GM12878 (cell line): ENCODE measurements around the gene MYO1C. TPM values are rescaled to one million over a fixed set of nuclear protein-coding genes. Genes with fewer than 3 reads are reported as not detected.

ENCODE experiments used
- ATF7 ChIP-seq: fragments of 450-650 bp; IDR thresholded peaks from 2 replicates; pipeline ENCODE4 v1.6.1; 2016; ENCODE audit warnings: low read depth, mild to moderate bottlenecking
- BACH1 ChIP-seq: fragments of 450-650 bp; IDR thresholded peaks from 2 replicates; pipeline ENCODE4 v1.6.1; 2017; ENCODE audit warnings: mild to moderate bottlenecking, borderline replicate concordance
- BHLHE40 ChIP-seq, 2 experiments: fragments of 450-650 bp in 1 of 2; IDR thresholded peaks; 2 replicates each; pipeline ENCODE4 v1.6.1; 2011 to 2017; ENCODE audit warnings: low read depth in 2 of 2, borderline replicate concordance in 1 of 2, improper control_type of control experiment in 1 of 2, low read length in 1 of 2, mild to moderate bottlenecking in 1 of 2
- CHD1 ChIP-seq: IDR thresholded peaks from 2 replicates; pipeline ENCODE4 v1.6.1; 2012; ENCODE audit warnings: low read depth, low read length, improper control_type of control experiment
- CREM ChIP-seq: IDR thresholded peaks from 2 replicates; pipeline ENCODE4 v1.6.1; 2014; ENCODE audit warnings: antibody characterized with exemption, low read depth
- DPF2 ChIP-seq: fragments of 450-650 bp; IDR thresholded peaks from 2 replicates; pipeline ENCODE4 v1.6.1; 2017; ENCODE audit warnings: mild to moderate bottlenecking
- IKZF1 ChIP-seq: fragments of 450-650 bp; conservative IDR thresholded peaks from 2 replicates; pipeline ENCODE4 v1.6.1; 2017; ENCODE audit warnings: antibody characterized with exemption, mild to moderate bottlenecking
- IKZF2 ChIP-seq, 2 experiments: fragments of 450-650 bp; IDR thresholded peaks; 2 replicates each; pipeline ENCODE4 v1.6.1; 2017; ENCODE audit warnings: mild to moderate bottlenecking in 2 of 2, moderate library complexity in 2 of 2
- IRF3 ChIP-seq: fragments of 450-650 bp; IDR thresholded peaks from 2 replicates; pipeline ENCODE4 v1.6.1; 2014; ENCODE audit warnings: mild to moderate bottlenecking
- MXI1 ChIP-seq: fragments of 150-350 bp; IDR thresholded peaks from 2 replicates; pipeline ENCODE4 v1.6.1; 2011; ENCODE audit warnings: low read depth, mild to moderate bottlenecking, inconsistent platforms, low read length, improper control_type of control experiment
- NBN ChIP-seq: fragments of 450-650 bp; IDR thresholded peaks from 2 replicates; pipeline ENCODE4 v1.6.1; 2016
- NFYA ChIP-seq: IDR thresholded peaks from 2 replicates; pipeline ENCODE4 v1.6.1; 2011; ENCODE audit warnings: low read depth, mild to moderate bottlenecking, low read length, improper control_type of control experiment, borderline replicate concordance
- NFYB ChIP-seq: IDR thresholded peaks from 2 replicates; pipeline ENCODE4 v1.6.1; 2011; ENCODE audit warnings: low read depth, mild to moderate bottlenecking, low read length, improper control_type of control experiment, moderate library complexity; ENCODE audit not compliant: insufficient read depth
- PAX5 ChIP-seq: IDR thresholded peaks from 2 replicates; pipeline ENCODE4 v1.6.1; 2011; ENCODE audit warnings: low read depth, low read length, borderline replicate concordance
- POLR2A ChIP-seq: IDR thresholded peaks from 2 replicates; pipeline ENCODE4 v1.6.1; 2011; ENCODE audit warnings: low read depth, mild to moderate bottlenecking, low read length
- RAD51 ChIP-seq: fragments of 450-650 bp; IDR thresholded peaks from 2 replicates; pipeline ENCODE4 v1.6.1; 2016; ENCODE audit warnings: moderate library complexity, mild to moderate bottlenecking, inconsistent platforms
- RELB ChIP-seq: fragments of 450-650 bp; IDR thresholded peaks from 2 replicates; pipeline ENCODE4 v1.6.1; 2017; ENCODE audit warnings: low read depth, mild to moderate bottlenecking, moderate library complexity
- SREBF1 ChIP-seq: IDR thresholded peaks from 2 replicates; pipeline ENCODE4 v1.6.1; 2012; ENCODE audit warnings: mild to moderate bottlenecking, low read length
- TAF1 ChIP-seq: IDR thresholded peaks from 2 replicates; pipeline ENCODE4 v1.6.1; 2011; ENCODE audit warnings: mild to moderate bottlenecking, low read depth, low read length, borderline replicate concordance
- TCF3 ChIP-seq: IDR thresholded peaks from 2 replicates; pipeline ENCODE4 v1.6.1; 2012; ENCODE audit warnings: low read depth, mild to moderate bottlenecking, low read length, borderline replicate concordance; ENCODE audit not compliant: insufficient read depth
- YY1 ChIP-seq: IDR thresholded peaks from 2 replicates; pipeline ENCODE4 v1.6.1; 2011; ENCODE audit warnings: low read depth, mild to moderate bottlenecking, low read length
- ZNF24 ChIP-seq: fragments of 450-650 bp; IDR thresholded peaks from 2 replicates; pipeline ENCODE4 v1.6.1; 2017; ENCODE audit warnings: antibody characterized with exemption, mild to moderate bottlenecking
- ZNF384 ChIP-seq: IDR thresholded peaks from 2 replicates; pipeline ENCODE4 v1.6.1; 2012; ENCODE audit warnings: low read depth, mild to moderate bottlenecking, low read length, improper control_type of control experiment, borderline replicate concordance
- polyA plus RNA-seq, 11 experiments: library from polyadenylated mRNA; depleted of rRNA in 4 of 11; unstranded in 6 of 11; stranded (reverse) in 5 of 11; fragments of >200 nt; fragmentation: Nextera tagmentation in 4 of 11; fragmentation: Illumina TruSeq in 1 of 11; extraction: Ambion mirVana in 4 of 11; extraction: Trizol in 1 of 11; gene quantifications; 1 replicate in 1 of 11; 2 replicates in 10 of 11; pipeline versions ENCODE4 v1.2.1 to v1.2.3, GENCODE V29; 2011 to 2016; ENCODE audit warnings: inconsistent platforms in 2 of 11, missing spikeins in 2 of 11, low read depth in 1 of 11
- total RNA-seq, 4 experiments: library from RNA; depleted of rRNA in 3 of 4; stranded (reverse); fragments of >200 nt in 3 of 4; fragmentation: Illumina TruSeq in 1 of 4; extraction: Trizol in 1 of 4; gene quantifications; 2 replicates each; pipeline versions ENCODE4 v1.2.1 to v1.2.3, GENCODE V29; 2013 to 2021
- TF ChIP-seq, protein P1 (sequence below): fragments of 450-650 bp; formaldehyde crosslinking; IDR thresholded peaks from 2 replicates; pipeline ENCODE4 v1.4.0; 2020; ENCODE audit warnings: mild to moderate bottlenecking, moderate library complexity

The MYO1C gene
- total and polyA plus RNA-seq, 10 of the 15 experiments (the other 5 are each of a cell fraction or from before 2014, with no cell fraction given): 1.2 to 92.0 (median 36.6) TPM

GRCh38 chr17:1484676-1485422 lies 7.6 kb downstream of the MYO1C start (continued):
- TF ChIP-seq RELB (peak; percentile 89), ZNF24 (no peak), CHD1 (no peak), IRF3 (no peak), NFYA (no peak), IKZF2 (IDR thresholded peaks at IDR 0.05) (peak; percentile 41 to 47; a peak in 3 of 4 replicates), YY1 (peak; percentile 16; the same call in 1 of the 2 replicates), CREM (peak; percentile 60; the same call in 1 of the 2 replicates), NBN (peak; percentile 81), IKZF1 (peak; percentile 63), MXI1 (peak; percentile 61; the same call in 1 of the 2 replicates), TCF3 (peak; percentile 92), PAX5 (peak; percentile 74), BACH1 (peak; percentile 36; the same call in 1 of the 2 replicates), POLR2A (peak; percentile 47; the same call in 1 of the 2 replicates), NFYB (0 out of 2 replicates have a peak, but pooled peaks have one; percentile 14), RAD51 (peak; percentile 64; the same call in 1 of the 2 replicates), SREBF1 (no peak), DPF2 (peak; percentile 61; the same call in 1 of the 2 replicates), ZNF384 (no peak), ATF7 (peak; percentile 84), BHLHE40 (IDR thresholded peaks at IDR 0.05; ENCODE audit: borderline replicate concordance in 1 of 2, low read depth in 2 of 2, low read length in 1 of 2) (peak; percentile 22 to 49; a peak in 1 of 4 replicates), TAF1 (0 out of 2 replicates have a peak, but pooled peaks have one; percentile 46)
- TF ChIP-seq, protein P1, sequence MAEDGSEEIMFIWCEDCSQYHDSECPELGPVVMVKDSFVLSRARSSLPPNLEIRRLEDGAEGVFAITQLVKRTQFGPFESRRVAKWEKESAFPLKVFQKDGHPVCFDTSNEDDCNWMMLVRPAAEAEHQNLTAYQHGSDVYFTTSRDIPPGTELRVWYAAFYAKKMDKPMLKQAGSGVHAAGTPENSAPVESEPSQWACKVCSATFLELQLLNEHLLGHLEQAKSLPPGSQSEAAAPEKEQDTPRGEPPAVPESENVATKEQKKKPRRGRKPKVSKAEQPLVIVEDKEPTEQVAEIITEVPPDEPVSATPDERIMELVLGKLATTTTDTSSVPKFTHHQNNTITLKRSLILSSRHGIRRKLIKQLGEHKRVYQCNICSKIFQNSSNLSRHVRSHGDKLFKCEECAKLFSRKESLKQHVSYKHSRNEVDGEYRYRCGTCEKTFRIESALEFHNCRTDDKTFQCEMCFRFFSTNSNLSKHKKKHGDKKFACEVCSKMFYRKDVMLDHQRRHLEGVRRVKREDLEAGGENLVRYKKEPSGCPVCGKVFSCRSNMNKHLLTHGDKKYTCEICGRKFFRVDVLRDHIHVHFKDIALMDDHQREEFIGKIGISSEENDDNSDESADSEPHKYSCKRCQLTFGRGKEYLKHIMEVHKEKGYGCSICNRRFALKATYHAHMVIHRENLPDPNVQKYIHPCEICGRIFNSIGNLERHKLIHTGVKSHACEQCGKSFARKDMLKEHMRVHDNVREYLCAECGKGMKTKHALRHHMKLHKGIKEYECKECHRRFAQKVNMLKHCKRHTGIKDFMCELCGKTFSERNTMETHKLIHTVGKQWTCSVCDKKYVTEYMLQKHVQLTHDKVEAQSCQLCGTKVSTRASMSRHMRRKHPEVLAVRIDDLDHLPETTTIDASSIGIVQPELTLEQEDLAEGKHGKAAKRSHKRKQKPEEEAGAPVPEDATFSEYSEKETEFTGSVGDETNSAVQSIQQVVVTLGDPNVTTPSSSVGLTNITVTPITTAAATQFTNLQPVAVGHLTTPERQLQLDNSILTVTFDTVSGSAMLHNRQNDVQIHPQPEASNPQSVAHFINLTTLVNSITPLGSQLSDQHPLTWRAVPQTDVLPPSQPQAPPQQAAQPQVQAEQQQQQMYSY (CRISPR knock-in tag): no peak
